ENCODE data around the gene PTPN4.

- no peak for TF ChIP-seq CTCF (IDR thresholded peaks at IDR 0.05; ENCODE audit: insufficient read depth, low read length)
- no peak for TF ChIP-seq SPI1 (IDR thresholded peaks at IDR 0.05; ENCODE audit: borderline replicate concordance, low read depth)
- no peak for TF ChIP-seq POLR2AphosphoS5 (IDR thresholded peaks at IDR 0.05; ENCODE audit: low read depth)
- no peak for TF ChIP-seq REST (IDR thresholded peaks at IDR 0.05; ENCODE audit: insufficient replicate concordance, low read depth)
- no peak for TF ChIP-seq GABPA (IDR thresholded peaks at IDR 0.05; ENCODE audit: low read depth)
Measured at GRCh38 chr2:119941981-119942513, 182.3 kb downstream of the PTPN4 start.
